ENCODE data around the gene STK31.
"Not testable (repeated sequence)": the region's sequence is repeated elsewhere in the genome, so short reads cannot be mapped to it uniquely, and the experiment has no call there.

The STK31 gene

DNA sequence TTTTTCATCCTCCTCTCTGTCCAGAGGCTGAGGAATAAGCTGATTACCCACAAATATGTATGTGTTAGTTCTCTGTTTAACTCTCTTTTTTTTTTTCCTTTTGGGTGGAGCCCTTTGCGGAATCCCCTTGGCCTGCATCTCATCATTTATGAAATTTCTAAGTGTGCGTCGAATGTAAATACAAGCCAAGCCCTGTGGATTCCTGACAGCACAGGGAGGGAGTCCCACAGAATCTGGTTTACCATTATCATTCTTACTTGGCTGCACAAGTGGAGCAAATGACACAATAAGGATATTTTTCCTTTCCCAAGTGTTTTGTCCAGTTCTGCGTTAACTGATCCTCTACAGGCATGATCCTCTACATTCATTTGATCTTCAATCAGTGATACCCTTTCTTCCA, 11.4 kb downstream of the STK31 start:
- H4K20me1 ChIP-seq = no peaks in the 10 kb centered on the region
- TF ChIP-seq Cebpa-rat (IDR thresholded peaks at IDR 0.05) = no peak
- no peak overlapping the region for H3K9ac ChIP-seq

DNA sequence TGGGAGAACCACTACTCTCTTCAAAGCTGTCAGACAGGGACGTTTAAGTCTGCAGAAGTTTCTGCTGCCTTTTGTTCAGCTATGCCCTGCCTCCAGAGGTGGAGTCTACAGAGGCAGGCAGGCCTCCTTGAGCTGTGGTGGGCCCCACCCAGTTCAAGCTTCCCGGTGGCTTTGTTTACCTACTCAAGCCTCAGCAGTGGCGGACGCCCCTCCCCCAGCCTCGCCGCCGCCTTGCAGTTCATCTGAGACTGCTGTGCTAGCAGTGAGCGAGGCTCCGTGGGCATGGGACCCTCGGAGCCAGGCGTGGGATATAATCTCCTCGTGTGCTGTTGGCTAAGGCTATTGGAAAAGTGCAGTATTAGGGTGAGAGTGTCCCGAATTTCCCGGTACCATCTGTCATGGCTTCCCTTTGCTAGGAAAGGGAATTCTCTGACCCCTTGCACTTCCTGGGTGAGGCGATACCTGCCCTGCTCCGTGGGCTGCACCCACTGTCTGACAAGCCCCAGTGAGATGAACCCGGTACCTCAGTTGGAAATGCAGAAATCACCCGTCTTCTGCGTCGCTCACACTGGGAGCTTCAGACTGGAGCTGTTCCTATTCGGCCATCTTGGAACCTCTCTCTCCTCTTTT, 12.7 kb downstream of the STK31 start:
- H3K36me3 ChIP-seq; H3K9me3 ChIP-seq (replicated peaks in 1 of 11); H3K4me2 ChIP-seq; H3K4me1 ChIP-seq; H3K27ac ChIP-seq; H3K9ac ChIP-seq; H3K4me3 ChIP-seq; H3K27me3 ChIP-seq; H4K20me1 ChIP-seq: not testable (repeated sequence)

More for the DNA sequence above, 11.4 kb downstream of the STK31 start:
- H3K36me3 ChIP-seq = no peaks in the 10 kb centered on the region
- no peak overlapping the region for H3K4me3 ChIP-seq
- no peaks in the 10 kb centered on the region for H3K4me1 ChIP-seq
- no peak overlapping the region for H3K4me2 ChIP-seq
- H3K27ac ChIP-seq = no peak overlapping the region
- H3K27me3 ChIP-seq = no peaks in the 10 kb centered on the region
- no peaks in the 10 kb centered on the region for H3K9me3 ChIP-seq (replicated peaks in 1 of 11)

DNA sequence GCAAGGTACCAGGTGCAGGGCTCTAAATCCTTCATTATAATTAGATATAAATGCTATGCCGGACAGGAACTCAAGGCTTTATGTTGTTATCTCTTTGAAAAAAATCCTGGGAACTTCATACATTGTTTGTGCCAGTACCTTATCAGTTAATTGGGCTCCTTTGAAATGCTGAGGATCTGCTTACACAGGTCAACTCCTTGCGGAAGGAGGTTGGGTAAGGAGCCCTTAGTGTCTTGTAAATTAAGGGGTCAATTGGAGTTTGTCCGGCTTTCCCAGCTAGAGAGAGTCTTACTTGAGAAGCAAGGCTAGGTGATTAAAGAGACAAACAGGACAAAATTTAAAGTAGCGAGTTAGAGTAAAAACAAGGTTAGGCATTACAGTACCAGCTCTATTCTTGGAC, 14.1 kb downstream of the STK31 start:
- not testable (repeated sequence) for H4K20me1 ChIP-seq; H3K36me3 ChIP-seq; H3K4me1 ChIP-seq; H3K27me3 ChIP-seq; H3K9ac ChIP-seq; H3K4me3 ChIP-seq; H3K9me3 ChIP-seq (replicated peaks in 1 of 11); H3K4me2 ChIP-seq; H3K27ac ChIP-seq

DNA sequence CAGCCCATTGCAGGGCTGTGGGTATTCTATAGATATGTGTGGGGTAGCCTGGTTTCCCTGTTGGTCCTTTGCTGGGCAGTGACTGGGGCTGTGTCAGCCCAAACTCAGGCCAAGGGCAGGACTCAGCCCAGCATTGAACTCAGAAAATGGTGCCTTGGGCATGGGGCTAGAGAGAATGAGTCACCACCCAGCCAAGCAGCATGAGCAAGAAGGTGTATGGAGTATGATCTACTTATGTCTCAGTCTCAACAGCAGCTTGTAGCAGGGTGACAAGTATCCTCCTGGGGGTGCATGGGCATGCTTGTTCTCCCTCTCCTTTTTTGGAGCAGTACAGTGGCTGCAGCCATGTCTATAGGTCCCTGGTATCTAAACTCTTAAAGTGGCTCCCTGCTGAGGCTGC, 32.0 kb downstream of the STK31 start:
- no peak overlapping the region for H3K9ac ChIP-seq
- H3K4me1 ChIP-seq = peaks cover 0 to 5% (median 0%) of the 10 kb centered on the region in 10 experiments; a peak in 1 of 20 replicates
- no peak overlapping the region for H3K4me3 ChIP-seq
- H3K36me3 ChIP-seq = peaks cover 0 to 11% (median 4%) of the 10 kb centered on the region in 11 experiments; a peak in 7 of 22 replicates
- no peak overlapping the region for H3K27ac ChIP-seq
- H3K9me3 ChIP-seq (replicated peaks in 1 of 11) = peaks cover 45 to 53% (median 49%) of the 10 kb centered on the region in 11 experiments
- no peaks in the 10 kb centered on the region for H4K20me1 ChIP-seq
- no peaks in the 10 kb centered on the region for H3K27me3 ChIP-seq
- no peak for TF ChIP-seq Cebpa-rat (IDR thresholded peaks at IDR 0.05)
- H3K4me2 ChIP-seq = no peak overlapping the region

DNA sequence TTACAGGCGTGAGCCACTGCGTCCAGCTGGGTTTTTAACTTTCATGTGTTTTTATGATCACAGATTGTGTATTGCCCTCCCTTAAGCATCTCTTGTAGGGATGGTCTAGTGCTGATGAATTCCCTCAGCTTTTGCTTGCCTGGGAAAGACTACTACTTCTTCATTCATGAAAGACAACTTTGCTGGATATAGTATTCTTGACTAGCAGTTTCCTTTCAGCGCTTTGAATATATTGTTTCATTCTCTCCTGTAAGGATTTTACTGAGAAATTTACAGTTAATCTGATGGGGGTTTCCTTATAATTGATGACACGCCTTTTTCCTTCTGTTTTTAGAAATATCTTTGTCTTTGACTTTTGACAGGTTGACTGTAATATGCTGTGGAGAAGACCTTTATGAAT, 33.2 kb downstream of the STK31 start:
- no peaks in the 10 kb centered on the region for H4K20me1 ChIP-seq
- peaks cover 0 to 5% (median 0%) of the 10 kb centered on the region in 10 experiments; a peak in 1 of 20 replicates for H3K4me1 ChIP-seq
- H3K27me3 ChIP-seq = no peaks in the 10 kb centered on the region
- peaks cover 0 to 11% (median 4%) of the 10 kb centered on the region in 11 experiments; a peak in 7 of 22 replicates for H3K36me3 ChIP-seq
- no peak overlapping the region for H3K9ac ChIP-seq
- TF ChIP-seq Cebpa-rat (IDR thresholded peaks at IDR 0.05) = no peak
- H3K9me3 ChIP-seq (replicated peaks in 1 of 11) = peaks cover 45 to 54% (median 49%) of the 10 kb centered on the region in 11 experiments
- no peak overlapping the region for H3K4me3 ChIP-seq
- H3K4me2 ChIP-seq = no peak overlapping the region
- no peak overlapping the region for H3K27ac ChIP-seq

DNA sequence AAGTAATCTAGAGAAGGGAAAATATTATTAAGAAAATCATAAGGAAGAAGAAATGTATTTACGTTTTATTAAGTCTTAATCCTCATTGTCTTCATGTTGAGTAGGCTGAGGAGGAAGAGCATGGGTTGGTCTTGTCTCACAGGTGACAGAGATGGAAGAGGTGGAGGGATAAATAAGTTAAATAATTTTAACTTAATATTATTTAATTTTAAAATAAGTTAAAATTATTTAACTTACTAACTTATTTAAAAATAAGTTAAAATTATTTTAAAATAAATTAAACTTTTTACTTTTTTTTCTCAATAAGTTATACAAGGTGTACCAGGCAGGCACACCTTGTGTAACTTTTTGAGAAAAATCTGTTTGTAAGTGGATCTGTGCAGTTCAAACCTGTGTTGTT, 36.6 kb downstream of the STK31 start:
- Histone ChIP-seq H3K27ac (no peak overlapping the region), H3K4me3 (no peak overlapping the region), H3K36me3 (peaks cover 0 to 11% (median 4%) of the 10 kb centered on the region in 11 experiments; a peak in 7 of 22 replicates), H4K20me1 (no peaks in the 10 kb centered on the region), H3K4me2 (no peak overlapping the region), H3K9me3 (replicated peaks in 1 of 11) (peaks cover 39 to 49% (median 46%) of the 10 kb centered on the region in 11 experiments), H3K4me1 (peaks cover 0 to 5% (median 0%) of the 10 kb centered on the region in 10 experiments; a peak in 1 of 20 replicates), H3K27me3 (no peaks in the 10 kb centered on the region), H3K9ac (no peak overlapping the region)
- TF ChIP-seq Cebpa-rat (IDR thresholded peaks at IDR 0.05) = no peak

DNA sequence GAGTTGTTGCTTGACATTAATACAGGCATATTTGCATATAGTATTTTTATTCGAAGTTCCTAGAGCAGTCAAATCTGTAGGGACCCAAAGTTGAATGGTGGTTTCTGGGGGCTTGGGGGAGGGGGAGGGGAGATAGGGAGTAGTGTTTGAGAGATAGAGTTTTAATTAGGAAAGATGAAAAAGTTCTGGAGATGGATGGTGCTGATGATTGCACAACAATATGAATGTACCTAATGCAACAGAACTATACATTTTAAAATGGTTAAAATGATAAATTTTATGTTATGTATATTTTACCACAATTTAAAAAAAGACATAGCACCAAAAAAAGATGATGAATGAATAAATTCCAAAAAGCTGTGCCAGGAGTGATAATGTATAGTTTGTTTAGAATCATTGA, 41.8 kb downstream of the STK31 start:
- no peak overlapping the region for H3K4me3 ChIP-seq
- peaks cover 0 to 12% (median 0%) of the 10 kb centered on the region in 11 experiments; a peak in 1 of 22 replicates for H3K36me3 ChIP-seq
- no peaks in the 10 kb centered on the region for H3K4me1 ChIP-seq
- H4K20me1 ChIP-seq = no peaks in the 10 kb centered on the region
- peaks cover 0 to 13% (median 6%) of the 10 kb centered on the region in 11 experiments; a peak in 10 of 22 replicates for H3K9me3 ChIP-seq (replicated peaks in 1 of 11)
- H3K27ac ChIP-seq = no peak overlapping the region
- no peak for TF ChIP-seq Cebpa-rat (IDR thresholded peaks at IDR 0.05)
- no peak overlapping the region for H3K9ac ChIP-seq
- no peaks in the 10 kb centered on the region for H3K27me3 ChIP-seq
- no peak overlapping the region for H3K4me2 ChIP-seq

DNA sequence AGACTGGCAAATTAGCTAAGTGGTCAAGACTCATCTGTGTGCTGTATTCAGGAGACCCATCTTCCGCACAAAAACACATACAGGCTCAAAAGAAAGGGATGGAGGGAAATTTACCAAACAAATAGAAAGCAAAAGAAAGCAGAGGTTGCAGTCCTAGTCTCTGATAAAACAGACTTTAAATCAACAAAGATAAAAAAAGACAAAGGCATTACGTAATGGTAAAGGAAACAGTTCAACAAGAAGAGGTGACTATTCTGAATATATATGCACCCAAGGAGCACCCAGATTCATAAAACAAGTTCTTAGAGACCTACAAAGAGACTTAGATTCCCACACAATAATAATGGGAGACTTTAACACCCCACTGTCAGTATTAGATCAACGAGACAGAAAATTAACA, 48.8 kb downstream of the STK31 start:
- not testable (repeated sequence) for H3K27me3 ChIP-seq, H3K27ac ChIP-seq, H4K20me1 ChIP-seq, H3K4me1 ChIP-seq, H3K4me3 ChIP-seq, H3K4me2 ChIP-seq, H3K9ac ChIP-seq
- Histone ChIP-seq H3K9me3 (replicated peaks in 1 of 11) (peaks cover 0 to 11% (median 6%) of the 10 kb centered on the region in 11 experiments; a peak in 7 of 22 replicates), H3K36me3 (peaks cover 0 to 12% (median 0%) of the 10 kb centered on the region in 11 experiments; a peak in 1 of 22 replicates)

DNA sequence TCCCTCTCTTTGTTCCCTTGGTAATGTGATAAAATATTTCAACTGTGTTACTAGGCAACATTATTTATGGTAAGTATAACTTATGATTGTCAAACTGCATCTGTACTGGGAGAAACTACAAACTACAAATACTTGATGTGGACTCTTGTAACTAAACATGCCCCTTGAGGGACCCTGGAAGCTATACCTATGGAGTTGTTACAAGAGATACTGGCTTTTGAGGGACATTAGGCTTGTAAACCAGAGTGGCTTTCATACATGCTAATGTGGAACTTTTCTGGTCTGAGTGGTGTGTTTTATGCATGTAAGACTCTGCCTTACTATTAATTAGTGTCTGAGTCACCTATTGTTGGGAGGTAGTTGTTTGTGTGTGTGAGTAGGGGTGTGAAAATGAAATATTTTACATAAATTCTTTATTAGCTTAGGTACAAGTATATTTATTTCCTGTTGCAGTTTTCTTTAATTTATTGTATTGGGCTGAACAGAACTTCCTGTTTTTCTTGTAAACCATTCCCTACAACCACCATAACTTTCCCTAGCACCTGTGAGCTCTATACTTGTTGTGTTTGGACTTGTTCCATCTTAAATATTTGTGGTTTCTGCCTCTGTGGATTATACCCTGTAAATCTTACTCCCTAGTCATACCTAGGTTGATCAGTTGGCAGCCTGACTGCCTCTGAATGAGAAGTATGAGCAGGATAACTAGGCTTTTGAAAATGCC, 49.8 kb downstream of the STK31 start:
- no peak overlapping the region for H3K4me3 ChIP-seq
- H3K27ac ChIP-seq = no peak overlapping the region
- TF ChIP-seq Cebpa-rat (IDR thresholded peaks at IDR 0.05) = no peak
- no peaks in the 10 kb centered on the region for H3K4me1 ChIP-seq
- no peaks in the 10 kb centered on the region for H3K27me3 ChIP-seq
- H3K9me3 ChIP-seq (replicated peaks in 1 of 11) = peaks cover 0 to 9% (median 1%) of the 10 kb centered on the region in 11 experiments; a peak in 6 of 22 replicates
- peaks cover 0 to 9% (median 0%) of the 10 kb centered on the region in 11 experiments; a peak in 1 of 22 replicates for H3K36me3 ChIP-seq
- no peaks in the 10 kb centered on the region for H4K20me1 ChIP-seq
- no peak overlapping the region for H3K9ac ChIP-seq
- H3K4me2 ChIP-seq = no peak overlapping the region

DNA sequence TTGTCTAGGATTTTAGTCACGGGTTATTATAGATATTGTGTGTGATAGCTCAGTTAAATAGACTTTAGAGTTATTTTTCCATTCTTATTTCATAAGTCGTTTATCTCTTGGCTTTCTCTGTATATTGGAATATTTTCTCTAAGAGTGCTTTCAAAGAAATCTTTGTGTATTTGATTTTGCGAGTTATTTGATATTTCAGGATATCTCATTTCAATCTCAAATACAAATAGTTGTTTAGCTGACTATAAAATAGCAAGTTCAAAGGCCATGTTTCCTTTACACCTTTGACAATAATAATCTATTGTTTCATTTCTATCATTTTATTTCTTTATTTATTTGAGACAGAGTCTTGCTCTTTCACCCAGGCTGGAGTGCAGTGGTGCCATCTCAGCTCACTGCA, 55.9 kb downstream of the STK31 start:
- H3K36me3 ChIP-seq = no peaks in the 10 kb centered on the region
- H3K9ac ChIP-seq = no peak overlapping the region
- H3K4me2 ChIP-seq = no peak overlapping the region
- H3K27me3 ChIP-seq = no peaks in the 10 kb centered on the region
- H3K4me1 ChIP-seq = peaks cover 0 to 7% (median 0%) of the 10 kb centered on the region in 10 experiments; a peak in 1 of 20 replicates
- TF ChIP-seq Cebpa-rat (IDR thresholded peaks at IDR 0.05) = no peak
- no peaks in the 10 kb centered on the region for H3K9me3 ChIP-seq (replicated peaks in 1 of 11)
- H3K27ac ChIP-seq = no peak overlapping the region
- no peaks in the 10 kb centered on the region for H4K20me1 ChIP-seq
- H3K4me3 ChIP-seq = no peak overlapping the region
